Measurements from ENCODE around the gene TMEM203.

Gene TMEM203

DNA sequence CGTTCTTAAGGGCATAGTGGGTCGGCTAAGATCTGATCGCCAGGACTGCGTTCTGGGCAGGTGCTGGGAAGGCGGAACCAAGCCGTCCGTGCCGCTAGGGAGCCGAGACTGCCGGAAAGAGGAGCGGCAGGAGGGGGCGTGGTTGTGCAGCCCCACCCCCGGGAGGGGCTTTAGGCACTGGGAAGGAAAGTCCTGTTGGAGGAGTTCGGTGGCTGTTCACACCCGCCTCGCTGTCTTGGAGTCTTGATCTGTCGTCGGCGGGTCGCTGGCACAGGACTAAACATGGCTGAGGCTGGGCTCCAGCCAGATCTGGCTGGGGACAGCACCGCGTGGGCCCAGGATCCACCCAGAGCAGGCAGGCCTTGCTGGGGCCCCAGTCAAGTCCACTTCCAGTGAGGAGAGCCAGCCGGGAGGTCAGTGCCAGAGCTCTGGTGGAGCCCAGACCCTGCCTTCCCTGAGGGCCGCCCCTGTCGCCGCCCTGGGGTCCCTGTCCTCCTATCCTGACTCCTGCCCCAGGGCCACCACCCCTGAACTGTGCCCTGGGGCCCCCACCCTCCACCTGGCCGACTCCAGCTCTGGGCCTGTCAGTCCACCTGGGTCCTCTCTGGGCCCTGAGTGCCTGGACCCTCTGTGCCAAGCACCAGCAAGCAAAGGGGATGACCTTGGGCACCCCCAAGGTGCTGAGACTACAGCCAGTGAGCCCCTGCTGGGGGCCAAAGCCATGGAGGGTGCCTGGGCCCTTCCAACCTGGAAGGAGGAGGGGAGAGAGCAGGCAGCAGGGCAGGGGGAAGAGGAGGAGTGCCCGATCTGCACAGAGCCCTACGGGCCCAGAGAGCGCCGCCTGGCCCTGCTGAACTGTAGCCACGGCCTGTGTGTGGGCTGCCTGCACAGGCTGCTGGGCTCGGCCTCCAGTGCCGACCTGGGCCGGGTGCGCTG, 12.1 kb upstream of the TMEM203 start:
- Histone ChIP-seq H3K27me3 (ENCODE audit: insufficient read depth, poor library complexity, severe bottlenecking) (no peaks in the 10 kb centered on the region), H3K4me3 (replicated peaks; ENCODE audit: insufficient read depth, low read length) (no peak overlapping the region), H3K27ac (replicated peaks) (no peak overlapping the region)
- TF ChIP-seq, protein P1, sequence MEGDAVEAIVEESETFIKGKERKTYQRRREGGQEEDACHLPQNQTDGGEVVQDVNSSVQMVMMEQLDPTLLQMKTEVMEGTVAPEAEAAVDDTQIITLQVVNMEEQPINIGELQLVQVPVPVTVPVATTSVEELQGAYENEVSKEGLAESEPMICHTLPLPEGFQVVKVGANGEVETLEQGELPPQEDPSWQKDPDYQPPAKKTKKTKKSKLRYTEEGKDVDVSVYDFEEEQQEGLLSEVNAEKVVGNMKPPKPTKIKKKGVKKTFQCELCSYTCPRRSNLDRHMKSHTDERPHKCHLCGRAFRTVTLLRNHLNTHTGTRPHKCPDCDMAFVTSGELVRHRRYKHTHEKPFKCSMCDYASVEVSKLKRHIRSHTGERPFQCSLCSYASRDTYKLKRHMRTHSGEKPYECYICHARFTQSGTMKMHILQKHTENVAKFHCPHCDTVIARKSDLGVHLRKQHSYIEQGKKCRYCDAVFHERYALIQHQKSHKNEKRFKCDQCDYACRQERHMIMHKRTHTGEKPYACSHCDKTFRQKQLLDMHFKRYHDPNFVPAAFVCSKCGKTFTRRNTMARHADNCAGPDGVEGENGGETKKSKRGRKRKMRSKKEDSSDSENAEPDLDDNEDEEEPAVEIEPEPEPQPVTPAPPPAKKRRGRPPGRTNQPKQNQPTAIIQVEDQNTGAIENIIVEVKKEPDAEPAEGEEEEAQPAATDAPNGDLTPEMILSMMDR (IDR thresholded peaks at IDR 0.05; ENCODE audit: insufficient read depth, low read length) = no peak
- no peak for TF ChIP-seq SPI1 (IDR thresholded peaks at IDR 0.05; ENCODE audit: borderline replicate concordance, low read depth)
- TF ChIP-seq POLR2AphosphoS5 (IDR thresholded peaks at IDR 0.05; ENCODE audit: low read depth) = no peak
- no peak for TF ChIP-seq GABPA (IDR thresholded peaks at IDR 0.05; ENCODE audit: low read depth)
- TF ChIP-seq, protein P2, sequence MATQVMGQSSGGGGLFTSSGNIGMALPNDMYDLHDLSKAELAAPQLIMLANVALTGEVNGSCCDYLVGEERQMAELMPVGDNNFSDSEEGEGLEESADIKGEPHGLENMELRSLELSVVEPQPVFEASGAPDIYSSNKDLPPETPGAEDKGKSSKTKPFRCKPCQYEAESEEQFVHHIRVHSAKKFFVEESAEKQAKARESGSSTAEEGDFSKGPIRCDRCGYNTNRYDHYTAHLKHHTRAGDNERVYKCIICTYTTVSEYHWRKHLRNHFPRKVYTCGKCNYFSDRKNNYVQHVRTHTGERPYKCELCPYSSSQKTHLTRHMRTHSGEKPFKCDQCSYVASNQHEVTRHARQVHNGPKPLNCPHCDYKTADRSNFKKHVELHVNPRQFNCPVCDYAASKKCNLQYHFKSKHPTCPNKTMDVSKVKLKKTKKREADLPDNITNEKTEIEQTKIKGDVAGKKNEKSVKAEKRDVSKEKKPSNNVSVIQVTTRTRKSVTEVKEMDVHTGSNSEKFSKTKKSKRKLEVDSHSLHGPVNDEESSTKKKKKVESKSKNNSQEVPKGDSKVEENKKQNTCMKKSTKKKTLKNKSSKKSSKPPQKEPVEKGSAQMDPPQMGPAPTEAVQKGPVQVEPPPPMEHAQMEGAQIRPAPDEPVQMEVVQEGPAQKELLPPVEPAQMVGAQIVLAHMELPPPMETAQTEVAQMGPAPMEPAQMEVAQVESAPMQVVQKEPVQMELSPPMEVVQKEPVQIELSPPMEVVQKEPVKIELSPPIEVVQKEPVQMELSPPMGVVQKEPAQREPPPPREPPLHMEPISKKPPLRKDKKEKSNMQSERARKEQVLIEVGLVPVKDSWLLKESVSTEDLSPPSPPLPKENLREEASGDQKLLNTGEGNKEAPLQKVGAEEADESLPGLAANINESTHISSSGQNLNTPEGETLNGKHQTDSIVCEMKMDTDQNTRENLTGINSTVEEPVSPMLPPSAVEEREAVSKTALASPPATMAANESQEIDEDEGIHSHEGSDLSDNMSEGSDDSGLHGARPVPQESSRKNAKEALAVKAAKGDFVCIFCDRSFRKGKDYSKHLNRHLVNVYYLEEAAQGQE (IDR thresholded peaks at IDR 0.05; ENCODE audit: insufficient replicate concordance, low read depth) = no peak
- DNase-seq (ENCODE audit: low read depth in 1 of 2, low spot score in 1 of 2) = no peak

DNA sequence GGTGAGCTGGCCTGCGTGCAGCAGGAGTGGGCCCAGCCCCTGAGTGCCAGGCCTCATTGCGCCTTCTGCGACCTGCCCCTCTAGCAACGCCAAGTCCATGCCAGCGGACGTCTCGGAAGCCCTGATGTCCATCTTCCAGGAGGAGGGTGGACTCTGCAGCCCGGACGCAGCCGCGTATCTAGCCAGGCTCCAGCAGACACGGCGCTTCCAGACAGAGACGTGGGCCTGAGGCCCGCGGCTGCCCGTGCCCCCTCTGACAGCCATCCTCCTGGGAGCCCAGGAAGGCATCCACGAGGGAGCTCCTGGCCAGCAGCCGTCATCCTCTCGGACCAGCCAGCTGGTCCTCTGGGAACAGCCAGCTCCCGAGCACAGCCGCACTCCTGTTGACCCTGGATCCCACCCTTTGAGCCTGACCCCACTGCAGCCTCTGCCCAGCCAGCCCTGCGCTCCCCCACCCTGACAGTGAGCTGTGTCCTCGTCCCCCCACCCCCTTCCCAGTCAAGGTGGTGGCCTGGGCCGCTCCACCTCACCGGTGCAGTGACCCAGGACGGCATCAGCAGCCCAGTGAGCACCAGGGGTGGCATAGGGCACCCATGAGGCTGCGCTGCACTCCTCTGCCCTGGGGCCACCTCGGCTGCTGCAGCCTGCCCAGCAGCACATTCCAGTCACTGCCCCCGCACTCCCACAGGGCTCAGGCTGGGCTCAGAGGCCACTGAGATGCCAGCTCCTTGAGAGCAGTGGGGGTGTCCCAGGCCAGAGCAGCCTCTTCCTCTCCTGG, 10.9 kb upstream of the TMEM203 start:
- H3K27ac ChIP-seq (replicated peaks) = no peak overlapping the region
- H3K4me3 ChIP-seq (replicated peaks; ENCODE audit: insufficient read depth, low read length) = no peak overlapping the region
- TF ChIP-seq GABPA (IDR thresholded peaks at IDR 0.05; ENCODE audit: low read depth) (no peak), POLR2AphosphoS5 (IDR thresholded peaks at IDR 0.05; ENCODE audit: low read depth) (no peak), SPI1 (IDR thresholded peaks at IDR 0.05; ENCODE audit: borderline replicate concordance, low read depth) (no peak)
- TF ChIP-seq, protein P1 (IDR thresholded peaks at IDR 0.05; ENCODE audit: insufficient read depth, low read length) = no peak
- TF ChIP-seq, protein P2 (IDR thresholded peaks at IDR 0.05; ENCODE audit: insufficient replicate concordance, low read depth) = no peak
- no peaks in the 10 kb centered on the region for H3K27me3 ChIP-seq (ENCODE audit: insufficient read depth, poor library complexity, severe bottlenecking)
- DNase-seq (ENCODE audit: low read depth in 1 of 2, low spot score in 1 of 2) = no peak

DNA sequence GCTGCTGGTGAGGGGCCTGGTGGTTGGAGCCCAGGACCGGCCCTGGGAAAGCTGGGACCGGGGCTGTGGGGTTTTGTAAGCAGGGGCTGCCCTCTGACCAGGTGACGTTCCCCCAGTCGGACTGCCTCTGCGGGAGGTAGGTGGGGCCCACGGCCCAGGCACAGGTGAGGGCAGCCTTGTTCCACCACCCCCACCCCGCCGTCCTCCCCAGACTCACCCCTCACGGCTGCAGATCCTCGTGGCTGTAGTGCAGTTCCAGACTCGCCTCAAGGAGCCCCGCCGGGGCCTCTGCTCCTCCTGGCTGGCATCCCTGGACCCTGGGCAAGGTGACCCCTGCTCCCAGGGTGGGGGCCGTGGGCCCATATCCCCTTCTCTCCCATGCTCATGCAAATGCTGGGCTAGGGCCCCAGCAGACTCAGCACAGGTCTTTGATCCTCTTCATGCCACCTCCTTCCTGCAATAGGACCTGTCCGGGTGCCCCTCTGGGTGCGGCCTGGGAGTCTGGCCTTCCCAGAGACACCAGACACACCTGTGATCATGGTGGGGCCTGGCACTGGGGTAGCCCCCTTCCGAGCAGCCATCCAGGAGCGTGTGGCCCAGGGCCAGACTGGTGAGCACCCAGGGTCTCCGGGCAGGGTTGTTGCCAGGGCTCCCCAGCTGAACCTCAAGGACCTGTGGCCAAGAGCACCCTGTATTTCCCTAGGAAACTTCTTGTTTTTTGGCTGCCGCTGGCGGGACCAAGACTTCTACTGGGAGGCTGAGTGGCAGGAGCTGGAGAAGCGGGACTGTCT, 9.9 kb upstream of the TMEM203 start:
- TF ChIP-seq, protein P2 (IDR thresholded peaks at IDR 0.05; ENCODE audit: insufficient replicate concordance, low read depth) = no peak
- no peak for TF ChIP-seq SPI1 (IDR thresholded peaks at IDR 0.05; ENCODE audit: borderline replicate concordance, low read depth)
- TF ChIP-seq GABPA (IDR thresholded peaks at IDR 0.05; ENCODE audit: low read depth) = no peak
- TF ChIP-seq POLR2AphosphoS5 (IDR thresholded peaks at IDR 0.05; ENCODE audit: low read depth) = no peak
- TF ChIP-seq, protein P1 (IDR thresholded peaks at IDR 0.05; ENCODE audit: insufficient read depth, low read length) = no peak
- DNase-seq (ENCODE audit: low read depth in 1 of 2, low spot score in 1 of 2) = no peak
- Histone ChIP-seq H3K27ac (replicated peaks) (no peak overlapping the region), H3K4me3 (replicated peaks; ENCODE audit: insufficient read depth, low read length) (no peak overlapping the region), H3K27me3 (ENCODE audit: insufficient read depth, poor library complexity, severe bottlenecking) (no peaks in the 10 kb centered on the region)

Data from HL-60 (cell line).